AG09309 (cell line): Measurements from ENCODE around the gene TRAP1.

Source experiments
- DNase-seq: peaks from one replicate; pipeline ENCODE4 v3.0.0-alpha.2; 2010; ENCODE audit warnings: low read depth
- H3K4me3 ChIP-seq: 2 replicates; pipeline ENCODE4 v1.5.1; 2011; ENCODE audit warnings: mild to moderate bottlenecking, low read depth, low read length, moderate library complexity; ENCODE audit not compliant: control insufficient read depth
- TF ChIP-seq, protein P1 (sequence below): IDR thresholded peaks from 2 replicates; pipeline ENCODE4 v1.5.1; 2011; ENCODE audit warnings: mild to moderate bottlenecking, low read depth, low read length, inconsistent platforms; ENCODE audit not compliant: insufficient read depth, control insufficient read depth; ENCODE audit errors: missing control alignments

TRAP1 gene

DNA sequence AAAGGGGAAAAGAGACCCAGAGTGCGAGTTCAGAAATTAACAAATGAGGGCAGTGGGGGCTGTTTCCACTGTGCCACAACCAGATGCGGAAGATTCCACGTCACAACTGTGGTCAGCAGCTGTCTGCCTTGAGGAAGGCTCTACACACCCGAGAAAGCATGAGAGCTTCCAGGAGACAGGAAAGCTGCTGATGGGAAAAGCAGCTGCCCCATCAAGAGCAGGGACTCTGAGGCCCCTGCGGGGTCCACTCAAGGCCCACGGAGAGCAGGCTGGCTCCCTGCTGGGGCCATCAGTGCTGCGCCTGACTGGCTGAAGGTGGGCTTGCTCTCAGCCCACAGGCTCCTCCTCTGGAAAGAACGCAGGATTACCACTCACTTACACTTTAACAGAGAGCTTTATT, 14.8 kb upstream of the TRAP1 start:
- DNase-seq = no peak
- TF ChIP-seq, protein P1, sequence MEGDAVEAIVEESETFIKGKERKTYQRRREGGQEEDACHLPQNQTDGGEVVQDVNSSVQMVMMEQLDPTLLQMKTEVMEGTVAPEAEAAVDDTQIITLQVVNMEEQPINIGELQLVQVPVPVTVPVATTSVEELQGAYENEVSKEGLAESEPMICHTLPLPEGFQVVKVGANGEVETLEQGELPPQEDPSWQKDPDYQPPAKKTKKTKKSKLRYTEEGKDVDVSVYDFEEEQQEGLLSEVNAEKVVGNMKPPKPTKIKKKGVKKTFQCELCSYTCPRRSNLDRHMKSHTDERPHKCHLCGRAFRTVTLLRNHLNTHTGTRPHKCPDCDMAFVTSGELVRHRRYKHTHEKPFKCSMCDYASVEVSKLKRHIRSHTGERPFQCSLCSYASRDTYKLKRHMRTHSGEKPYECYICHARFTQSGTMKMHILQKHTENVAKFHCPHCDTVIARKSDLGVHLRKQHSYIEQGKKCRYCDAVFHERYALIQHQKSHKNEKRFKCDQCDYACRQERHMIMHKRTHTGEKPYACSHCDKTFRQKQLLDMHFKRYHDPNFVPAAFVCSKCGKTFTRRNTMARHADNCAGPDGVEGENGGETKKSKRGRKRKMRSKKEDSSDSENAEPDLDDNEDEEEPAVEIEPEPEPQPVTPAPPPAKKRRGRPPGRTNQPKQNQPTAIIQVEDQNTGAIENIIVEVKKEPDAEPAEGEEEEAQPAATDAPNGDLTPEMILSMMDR = no peak
- no peak overlapping the region for H3K4me3 ChIP-seq

DNA sequence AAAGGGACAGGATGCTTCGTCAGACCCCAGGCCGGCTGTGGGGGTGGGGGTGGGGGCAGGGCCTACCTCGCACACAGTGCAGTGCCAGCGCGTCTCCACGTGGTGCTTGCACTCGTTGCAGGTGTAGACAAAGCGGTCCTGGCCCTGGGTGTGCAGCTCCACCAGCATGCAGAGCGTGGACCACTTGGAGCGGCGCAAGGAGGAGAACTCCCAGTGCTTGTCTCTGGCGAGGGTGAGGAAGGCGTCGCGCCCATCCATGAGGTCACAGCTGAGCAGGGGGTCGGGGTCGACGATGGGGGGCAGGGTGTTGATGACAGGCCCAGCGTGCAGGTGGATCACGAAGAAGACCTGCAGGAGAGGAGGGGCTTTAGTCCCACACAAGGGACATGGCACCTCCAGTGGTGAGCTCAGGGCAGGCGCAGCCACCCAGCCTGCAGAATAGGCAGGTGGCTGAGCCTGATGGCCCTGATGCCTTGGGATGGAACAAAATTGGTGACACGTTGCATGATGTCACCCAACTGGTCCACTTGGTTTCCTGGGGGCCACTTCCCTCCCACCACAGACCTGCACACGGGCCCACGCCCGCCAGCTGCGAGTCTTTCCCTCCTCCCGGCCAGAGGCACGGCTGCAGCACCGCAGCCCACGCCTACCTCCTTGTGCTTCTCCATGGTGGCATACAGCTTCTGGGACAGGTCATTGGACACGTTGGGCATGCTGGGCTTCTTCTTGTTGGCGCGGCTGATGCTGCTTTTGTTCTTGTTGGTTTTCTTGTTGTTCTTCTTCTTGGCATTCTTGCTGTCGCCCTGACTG, 14.0 kb upstream of the TRAP1 start:
- no peak overlapping the region for H3K4me3 ChIP-seq
- DNase-seq = no peak
- TF ChIP-seq, protein P1 = no peak

DNA sequence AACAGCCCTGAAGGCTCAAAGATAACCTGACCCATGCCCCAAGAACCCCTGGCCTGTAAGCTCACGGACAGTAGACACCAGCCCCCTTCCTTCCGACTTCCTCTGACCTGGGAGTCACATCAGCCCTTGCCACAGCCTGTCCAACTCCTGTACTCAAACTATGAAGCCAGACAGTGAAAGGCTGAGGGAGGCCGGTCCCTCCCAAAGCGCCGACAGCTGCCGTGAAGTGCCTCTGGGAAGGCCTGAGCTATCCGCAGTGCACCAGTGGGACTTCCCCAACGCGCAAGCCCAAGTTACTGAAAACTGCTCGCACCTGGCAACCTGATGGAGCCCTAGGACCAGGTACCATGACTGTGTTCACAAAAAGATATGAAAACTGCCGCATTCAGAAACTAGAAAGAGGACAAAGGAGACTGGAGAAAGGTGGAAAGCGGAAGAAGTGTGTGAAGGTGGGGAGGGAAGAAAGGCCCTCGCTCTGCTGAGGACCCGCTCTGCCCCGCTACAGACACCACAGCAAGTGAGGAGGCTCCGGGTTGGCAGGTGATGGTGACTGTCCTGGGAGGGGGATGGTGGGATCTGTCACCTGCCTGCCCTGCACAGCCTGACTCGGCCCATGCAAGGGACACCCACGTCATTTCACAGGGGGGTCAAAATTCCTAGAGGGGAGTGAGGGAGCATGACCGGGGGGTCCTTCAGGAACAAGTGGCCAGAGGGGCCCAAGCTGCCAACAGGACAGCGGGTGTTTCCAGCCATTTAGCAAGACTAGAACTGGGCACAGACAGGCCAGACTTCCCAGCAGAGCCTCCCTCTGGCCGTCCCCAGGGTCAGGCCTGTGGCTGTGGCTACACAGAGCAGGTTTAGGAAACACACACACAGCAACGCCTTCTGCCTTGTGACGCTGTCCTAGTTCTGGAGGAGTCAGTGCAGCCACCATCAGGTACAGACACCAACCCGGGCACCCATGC, 13.1 kb upstream of the TRAP1 start:
- no peak for DNase-seq
- no peak overlapping the region for H3K4me3 ChIP-seq
- TF ChIP-seq, protein P1 = no peak

DNA sequence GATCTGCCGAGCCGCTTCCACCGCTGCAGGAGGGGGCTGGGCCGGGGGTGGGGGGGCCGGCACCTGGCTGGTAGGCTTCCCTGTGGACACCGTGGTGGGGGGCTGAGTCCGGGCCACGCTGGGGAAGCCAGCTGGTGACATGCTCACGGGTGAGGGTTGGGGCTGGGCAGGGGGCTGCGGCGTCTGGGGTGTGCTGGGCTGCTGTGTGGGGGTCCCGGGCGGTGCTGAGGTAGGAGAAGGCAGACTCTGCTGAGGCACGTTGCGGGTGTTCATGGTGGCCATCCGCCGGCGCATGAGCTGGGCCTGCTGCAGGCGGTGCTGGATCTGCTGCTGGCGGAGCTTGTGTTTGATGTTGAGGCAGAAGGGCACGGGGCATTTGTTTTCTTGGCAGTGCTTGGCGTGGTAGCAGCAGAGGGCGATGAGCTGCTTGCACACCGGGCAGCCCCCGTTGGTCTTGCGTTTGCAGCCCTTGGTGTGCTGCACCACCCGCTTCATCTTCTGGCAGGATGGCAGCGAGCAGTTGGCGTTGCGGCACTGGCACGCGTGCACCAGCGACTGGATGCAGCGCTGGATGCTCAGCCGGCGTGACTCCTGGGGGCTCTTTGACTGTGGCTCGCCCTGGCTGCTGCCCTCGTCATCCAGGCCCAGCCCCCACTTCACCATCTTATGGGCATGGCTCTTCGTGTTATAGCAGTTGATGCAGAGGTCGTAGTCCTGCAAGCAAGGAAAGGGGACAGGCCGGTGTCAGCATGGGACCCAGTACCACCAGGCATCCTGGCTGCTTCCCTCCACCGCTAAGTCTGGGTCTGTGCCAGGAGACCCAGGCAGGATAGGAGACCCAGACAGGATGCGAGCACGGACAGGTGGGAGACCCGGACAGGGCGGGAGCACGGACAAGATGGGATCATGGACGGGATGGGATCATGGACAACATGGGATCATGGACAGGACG, 12.1 kb upstream of the TRAP1 start:
- no peak for DNase-seq
- no peak overlapping the region for H3K4me3 ChIP-seq
- TF ChIP-seq, protein P1 = no peak

DNA sequence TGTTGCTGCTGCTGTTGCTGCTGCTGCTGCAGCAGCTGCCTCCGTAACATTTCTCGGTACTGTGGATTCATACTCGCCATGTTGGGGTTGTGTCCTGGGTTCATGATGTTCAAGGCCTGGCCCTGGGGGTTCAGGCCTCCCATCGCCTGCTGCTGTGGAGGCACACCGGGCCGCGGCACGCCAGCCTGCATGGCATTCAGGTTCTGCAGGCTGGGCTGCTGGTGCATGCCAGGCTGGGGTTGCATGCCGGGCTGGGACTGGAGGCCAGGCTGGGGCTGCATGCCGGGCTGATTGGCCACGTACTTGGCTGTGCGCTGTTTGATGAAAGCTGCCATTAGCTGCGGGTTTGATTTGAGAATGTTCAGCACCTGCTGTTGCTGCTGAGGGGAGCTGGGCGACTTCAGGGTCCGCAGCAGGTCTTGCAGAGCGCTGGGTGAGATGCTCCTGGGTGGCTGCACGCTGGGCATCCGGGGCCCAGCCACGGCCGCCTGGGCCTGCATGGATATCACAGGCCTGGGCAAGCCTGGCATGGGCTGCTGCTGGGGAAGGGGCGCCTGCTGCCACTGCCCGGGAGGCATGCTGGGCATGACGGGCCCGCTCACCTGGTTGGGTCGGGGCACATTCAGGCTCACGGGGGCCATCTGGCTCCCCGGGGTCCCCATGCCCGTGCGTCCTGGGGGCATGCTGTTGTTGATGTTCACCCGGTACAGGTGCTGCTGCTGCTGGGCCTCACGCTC, 11.3 kb upstream of the TRAP1 start:
- TF ChIP-seq, protein P1 = no peak
- H3K4me3 ChIP-seq = no peak overlapping the region
- DNase-seq = no peak
